ENCODE measurements around the gene ABCC4.

DNA sequence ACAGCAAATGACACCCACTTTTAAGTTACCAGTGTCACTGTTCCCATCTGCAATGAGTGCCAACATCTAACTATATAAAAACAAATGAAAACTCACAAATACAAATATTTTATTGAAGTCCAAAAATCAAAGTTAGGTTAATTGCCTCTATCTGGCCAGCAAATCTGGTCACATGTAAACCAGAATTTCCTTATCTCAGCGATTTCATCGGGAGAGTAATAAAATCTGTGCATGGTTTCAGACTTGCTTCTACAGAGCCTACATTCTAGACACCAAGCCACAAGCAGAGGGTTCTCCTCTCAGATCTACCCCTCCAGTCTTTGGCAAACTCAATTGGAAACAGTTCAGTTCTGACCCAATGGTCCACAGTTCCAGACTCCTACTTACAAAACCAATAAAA lies 189.6 kb downstream of the ABCC4 start:
- TF ChIP-seq, protein P1, sequence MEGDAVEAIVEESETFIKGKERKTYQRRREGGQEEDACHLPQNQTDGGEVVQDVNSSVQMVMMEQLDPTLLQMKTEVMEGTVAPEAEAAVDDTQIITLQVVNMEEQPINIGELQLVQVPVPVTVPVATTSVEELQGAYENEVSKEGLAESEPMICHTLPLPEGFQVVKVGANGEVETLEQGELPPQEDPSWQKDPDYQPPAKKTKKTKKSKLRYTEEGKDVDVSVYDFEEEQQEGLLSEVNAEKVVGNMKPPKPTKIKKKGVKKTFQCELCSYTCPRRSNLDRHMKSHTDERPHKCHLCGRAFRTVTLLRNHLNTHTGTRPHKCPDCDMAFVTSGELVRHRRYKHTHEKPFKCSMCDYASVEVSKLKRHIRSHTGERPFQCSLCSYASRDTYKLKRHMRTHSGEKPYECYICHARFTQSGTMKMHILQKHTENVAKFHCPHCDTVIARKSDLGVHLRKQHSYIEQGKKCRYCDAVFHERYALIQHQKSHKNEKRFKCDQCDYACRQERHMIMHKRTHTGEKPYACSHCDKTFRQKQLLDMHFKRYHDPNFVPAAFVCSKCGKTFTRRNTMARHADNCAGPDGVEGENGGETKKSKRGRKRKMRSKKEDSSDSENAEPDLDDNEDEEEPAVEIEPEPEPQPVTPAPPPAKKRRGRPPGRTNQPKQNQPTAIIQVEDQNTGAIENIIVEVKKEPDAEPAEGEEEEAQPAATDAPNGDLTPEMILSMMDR (IDR thresholded peaks at IDR 0.05; ENCODE audit: low read depth, low read length, missing input control) = no peak
- TF ChIP-seq, protein P2, sequence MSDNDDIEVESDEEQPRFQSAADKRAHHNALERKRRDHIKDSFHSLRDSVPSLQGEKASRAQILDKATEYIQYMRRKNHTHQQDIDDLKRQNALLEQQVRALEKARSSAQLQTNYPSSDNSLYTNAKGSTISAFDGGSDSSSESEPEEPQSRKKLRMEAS (IDR thresholded peaks at IDR 0.05) = no peak
- TF ChIP-seq JUND (IDR thresholded peaks at IDR 0.05) (no peak), RXRA (IDR thresholded peaks at IDR 0.05) (no peak), GABPA (IDR thresholded peaks at IDR 0.05 in 1 of 2, conservative IDR thresholded peaks at IDR 0.05 in 1 of 2) (no peak), TAF1 (conservative IDR thresholded peaks at IDR 0.05) (no peak), RAD21 (IDR thresholded peaks at IDR 0.05) (no peak), YY1 (IDR thresholded peaks at IDR 0.05) (no peak), HNF4A (conservative IDR thresholded peaks at IDR 0.05) (no peak)
- TF ChIP-seq, protein P3, sequence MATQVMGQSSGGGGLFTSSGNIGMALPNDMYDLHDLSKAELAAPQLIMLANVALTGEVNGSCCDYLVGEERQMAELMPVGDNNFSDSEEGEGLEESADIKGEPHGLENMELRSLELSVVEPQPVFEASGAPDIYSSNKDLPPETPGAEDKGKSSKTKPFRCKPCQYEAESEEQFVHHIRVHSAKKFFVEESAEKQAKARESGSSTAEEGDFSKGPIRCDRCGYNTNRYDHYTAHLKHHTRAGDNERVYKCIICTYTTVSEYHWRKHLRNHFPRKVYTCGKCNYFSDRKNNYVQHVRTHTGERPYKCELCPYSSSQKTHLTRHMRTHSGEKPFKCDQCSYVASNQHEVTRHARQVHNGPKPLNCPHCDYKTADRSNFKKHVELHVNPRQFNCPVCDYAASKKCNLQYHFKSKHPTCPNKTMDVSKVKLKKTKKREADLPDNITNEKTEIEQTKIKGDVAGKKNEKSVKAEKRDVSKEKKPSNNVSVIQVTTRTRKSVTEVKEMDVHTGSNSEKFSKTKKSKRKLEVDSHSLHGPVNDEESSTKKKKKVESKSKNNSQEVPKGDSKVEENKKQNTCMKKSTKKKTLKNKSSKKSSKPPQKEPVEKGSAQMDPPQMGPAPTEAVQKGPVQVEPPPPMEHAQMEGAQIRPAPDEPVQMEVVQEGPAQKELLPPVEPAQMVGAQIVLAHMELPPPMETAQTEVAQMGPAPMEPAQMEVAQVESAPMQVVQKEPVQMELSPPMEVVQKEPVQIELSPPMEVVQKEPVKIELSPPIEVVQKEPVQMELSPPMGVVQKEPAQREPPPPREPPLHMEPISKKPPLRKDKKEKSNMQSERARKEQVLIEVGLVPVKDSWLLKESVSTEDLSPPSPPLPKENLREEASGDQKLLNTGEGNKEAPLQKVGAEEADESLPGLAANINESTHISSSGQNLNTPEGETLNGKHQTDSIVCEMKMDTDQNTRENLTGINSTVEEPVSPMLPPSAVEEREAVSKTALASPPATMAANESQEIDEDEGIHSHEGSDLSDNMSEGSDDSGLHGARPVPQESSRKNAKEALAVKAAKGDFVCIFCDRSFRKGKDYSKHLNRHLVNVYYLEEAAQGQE (IDR thresholded peaks at IDR 0.05) = no peak
